MCF 10A (cell line): ENCODE measurements around the gene MZT2B. TPM values are rescaled to one million over a fixed set of nuclear protein-coding genes. Genes with fewer than 3 reads are reported as not detected.
"Not testable (repeated sequence)": the region's sequence is repeated elsewhere in the genome, so short reads cannot be mapped to it uniquely, and the experiment has no call there.

Source experiments
- BruUV-seq: library from RNA; stranded (reverse); fragments of 400-500 nt; replicated peaks from 2 replicates; lab custom pipeline; 2021; lab: Mats Ljungman, UMichigan
- CTCF ChIA-PET: fragments of 300-600 bp; sonication (Branson Sonifier 250); formaldehyde crosslinking; extraction: SDS; loops from one replicate; lab custom pipeline; 2021; ENCODE audit warnings: antibody characterized with exemption, inconsistent platforms; lab: Yijun Ruan, JAX
- POLR2A ChIA-PET: fragments of 300-600, 350-650 bp; sonication (Branson Sonifier 250); formaldehyde crosslinking; extraction: SDS; loops from one replicate; lab custom pipeline; 2020; ENCODE audit warnings: antibody characterized with exemption, inconsistent platforms; lab: Yijun Ruan, JAX
- DNase-seq: peaks from one replicate; pipeline ENCODE4 v3.0.0-alpha.2; 2018; ENCODE audit not compliant: unreplicated experiment
- H3K27ac Mint-ChIP-seq: one replicate; pipeline ENCODE4 v1.8.0; 2022; ENCODE audit warnings: mild to moderate bottlenecking, low read depth, mixed read lengths; ENCODE audit not compliant: unreplicated experiment
- H3K27me3 Mint-ChIP-seq: one replicate; pipeline ENCODE4 v1.8.0; 2022; ENCODE audit warnings: mixed read lengths; ENCODE audit not compliant: insufficient read depth, unreplicated experiment
- H3K36me3 Mint-ChIP-seq: one replicate; pipeline ENCODE4 v1.8.0; 2022; ENCODE audit warnings: mild to moderate bottlenecking, moderate library complexity, mixed read lengths; ENCODE audit not compliant: insufficient read depth, unreplicated experiment
- H3K4me1 Mint-ChIP-seq: one replicate; pipeline ENCODE4 v1.8.0; 2022; ENCODE audit warnings: mixed read lengths; ENCODE audit not compliant: insufficient read depth, unreplicated experiment
- H3K4me3 Mint-ChIP-seq: one replicate; pipeline ENCODE4 v1.8.0; 2022; ENCODE audit warnings: mild to moderate bottlenecking, moderate library complexity, mixed read lengths; ENCODE audit not compliant: unreplicated experiment
- H3K9me3 Mint-ChIP-seq: one replicate; pipeline ENCODE4 v1.8.0; 2022; ENCODE audit warnings: mixed read lengths; ENCODE audit not compliant: unreplicated experiment
- intact Hi-C: fragments of 100-400 bp; cut with micrococcal nuclease; formaldehyde crosslinking; loops from 2 replicates; pipeline ENCODE4 v1.14.1; 2022
- total RNA-seq: library from RNA; stranded (reverse); gene quantifications from 2 replicates; pipeline ENCODE4 v1.2.3, GENCODE V29; 2022
- TF ChIP-seq, protein P1 (sequence below): fragments of 200-600 bp; IDR thresholded peaks from one replicate; pipeline ENCODE4 v1.8.0; 2022; ENCODE audit warnings: antibody characterized with exemption, mild to moderate bottlenecking; ENCODE audit not compliant: unreplicated experiment

Gene MZT2B
- total RNA-seq, 1 experiment from 2014 or later = 402 TPM

DNA sequence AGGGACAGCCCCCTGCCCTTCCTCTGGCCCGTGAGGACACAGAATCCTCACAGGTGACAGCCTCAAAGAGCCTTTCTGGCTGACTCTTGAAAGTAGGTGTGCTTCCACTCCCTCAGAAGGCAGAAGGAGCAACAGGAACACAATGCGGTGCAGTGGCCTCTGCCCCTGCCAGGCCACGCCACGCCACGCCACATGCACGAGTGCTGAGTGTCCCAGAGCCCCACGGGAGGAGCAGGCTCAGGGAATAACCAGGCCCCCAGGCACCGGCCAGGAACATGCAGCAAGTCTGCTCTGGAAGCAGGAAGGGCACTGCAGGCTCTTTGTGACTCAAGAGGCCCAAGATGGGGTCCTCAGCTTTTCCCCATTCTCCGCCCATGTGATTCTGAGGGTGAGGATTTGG is 19.1 kb upstream of the MZT2B start:
- Mint-ChIP-seq H3K4me3 (no peak overlapping the region), H3K4me1 (no peaks in the 10 kb centered on the region), H3K9me3 (no peaks in the 10 kb centered on the region), H3K36me3 (peaks cover 50% of the 10 kb centered on the region), H3K27ac (no peak overlapping the region), H3K27me3 (no peaks in the 10 kb centered on the region)
- intact Hi-C loops = no loop called here
- CTCF ChIA-PET = no interaction called here
- no TSS peak for BruUV-seq
- TF ChIP-seq, protein P1, sequence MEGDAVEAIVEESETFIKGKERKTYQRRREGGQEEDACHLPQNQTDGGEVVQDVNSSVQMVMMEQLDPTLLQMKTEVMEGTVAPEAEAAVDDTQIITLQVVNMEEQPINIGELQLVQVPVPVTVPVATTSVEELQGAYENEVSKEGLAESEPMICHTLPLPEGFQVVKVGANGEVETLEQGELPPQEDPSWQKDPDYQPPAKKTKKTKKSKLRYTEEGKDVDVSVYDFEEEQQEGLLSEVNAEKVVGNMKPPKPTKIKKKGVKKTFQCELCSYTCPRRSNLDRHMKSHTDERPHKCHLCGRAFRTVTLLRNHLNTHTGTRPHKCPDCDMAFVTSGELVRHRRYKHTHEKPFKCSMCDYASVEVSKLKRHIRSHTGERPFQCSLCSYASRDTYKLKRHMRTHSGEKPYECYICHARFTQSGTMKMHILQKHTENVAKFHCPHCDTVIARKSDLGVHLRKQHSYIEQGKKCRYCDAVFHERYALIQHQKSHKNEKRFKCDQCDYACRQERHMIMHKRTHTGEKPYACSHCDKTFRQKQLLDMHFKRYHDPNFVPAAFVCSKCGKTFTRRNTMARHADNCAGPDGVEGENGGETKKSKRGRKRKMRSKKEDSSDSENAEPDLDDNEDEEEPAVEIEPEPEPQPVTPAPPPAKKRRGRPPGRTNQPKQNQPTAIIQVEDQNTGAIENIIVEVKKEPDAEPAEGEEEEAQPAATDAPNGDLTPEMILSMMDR = no peak
- POLR2A ChIA-PET = no interaction called here
- no peak for DNase-seq

DNA sequence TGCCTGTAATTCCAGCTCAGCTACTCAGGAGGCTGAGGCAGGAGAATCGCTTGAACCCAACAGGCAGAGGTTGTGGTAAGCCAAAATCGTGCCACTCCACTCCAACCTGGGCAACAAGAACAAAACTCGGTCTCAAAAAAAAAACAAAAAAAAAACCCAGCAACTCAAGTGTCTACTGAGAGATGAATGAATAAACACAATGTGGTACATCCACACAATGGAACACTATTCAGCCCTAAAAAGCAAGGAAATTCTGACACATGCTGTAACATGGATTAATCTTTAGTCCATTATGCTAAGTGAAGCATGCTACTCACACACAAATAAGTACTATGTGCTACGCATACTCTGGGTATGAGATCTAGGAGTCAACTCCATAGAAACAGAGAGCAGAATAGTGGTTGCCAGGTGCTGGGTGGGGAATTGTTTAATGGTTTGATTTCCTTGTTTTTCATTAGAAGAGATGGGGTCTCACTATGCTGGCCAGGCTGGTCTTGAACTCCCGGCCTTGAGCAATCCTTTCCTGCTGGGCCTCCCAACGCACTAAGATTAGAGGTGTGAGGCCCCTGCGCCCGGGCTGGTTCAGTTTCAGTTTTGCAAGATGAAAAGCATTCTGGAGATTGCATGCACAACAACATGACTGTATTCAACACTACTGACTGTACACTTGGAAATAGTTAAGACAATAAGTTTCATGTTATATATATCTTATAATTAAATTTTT is 16.6 kb upstream of the MZT2B start:
- no peak for DNase-seq
- TF ChIP-seq, protein P1 = no peak
- CTCF ChIA-PET = no interaction called here
- Mint-ChIP-seq H3K4me1 (no peaks in the 10 kb centered on the region), H3K27me3 (no peaks in the 10 kb centered on the region), H3K9me3 (no peaks in the 10 kb centered on the region), H3K27ac (no peak overlapping the region), H3K4me3 (no peak overlapping the region), H3K36me3 (peaks cover 65% of the 10 kb centered on the region)
- POLR2A ChIA-PET = no interaction called here
- BruUV-seq = no TSS peak
- intact Hi-C loops = no loop called here

DNA sequence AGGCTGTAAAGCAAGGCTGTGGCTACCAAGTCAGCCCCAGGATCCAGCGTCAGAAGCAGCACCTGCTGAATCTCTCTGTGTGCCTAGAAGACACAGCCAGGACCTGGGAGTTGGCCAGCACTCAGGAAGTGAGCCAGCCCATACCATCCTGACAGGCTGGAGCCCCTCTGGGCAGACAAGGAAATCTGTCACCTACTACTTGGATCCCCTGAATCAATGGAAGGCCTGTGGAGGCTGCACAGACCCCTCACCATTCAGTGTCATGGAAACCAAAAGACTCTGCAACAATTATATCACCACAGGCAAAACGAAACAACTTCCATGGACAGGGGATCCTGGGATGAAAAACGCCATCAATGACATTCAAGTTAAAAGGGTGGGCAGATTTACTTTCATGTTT is 15.5 kb upstream of the MZT2B start:
- POLR2A ChIA-PET, H3K27ac Mint-ChIP-seq, CTCF ChIA-PET, intact Hi-C loops, H3K4me1 Mint-ChIP-seq, DNase-seq, H3K4me3 Mint-ChIP-seq, H3K9me3 Mint-ChIP-seq, H3K27me3 Mint-ChIP-seq, BruUV-seq: not testable (repeated sequence)
- peaks cover 73% of the 10 kb centered on the region for H3K36me3 Mint-ChIP-seq

DNA sequence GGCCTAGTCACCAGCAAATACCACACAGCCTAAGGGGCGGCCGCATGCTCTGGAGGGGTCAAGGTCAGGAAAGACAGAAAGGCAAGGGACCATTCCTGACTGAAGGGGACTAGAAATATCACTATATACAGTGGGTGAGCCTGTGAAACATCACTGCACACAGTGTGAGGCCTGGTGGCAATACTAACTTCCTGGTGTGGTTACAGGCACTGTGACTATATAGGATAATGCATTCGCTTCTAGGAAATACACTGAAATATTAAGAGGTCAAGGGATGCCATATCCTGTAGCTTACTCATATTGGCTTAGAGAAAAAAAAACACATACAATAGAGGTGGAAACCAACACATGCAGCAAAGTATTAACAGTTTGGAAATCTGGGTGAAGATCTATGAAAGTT is 12.9 kb upstream of the MZT2B start:
- H3K9me3 Mint-ChIP-seq, H3K4me1 Mint-ChIP-seq, DNase-seq, BruUV-seq, POLR2A ChIA-PET, intact Hi-C loops, H3K27ac Mint-ChIP-seq, H3K4me3 Mint-ChIP-seq, H3K27me3 Mint-ChIP-seq: not testable (repeated sequence)
- peaks cover 73% of the 10 kb centered on the region for H3K36me3 Mint-ChIP-seq
- CTCF ChIA-PET = interaction anchor here (0.7 kb wide), 2 partner anchors 13 to 1909 kb away, joined by 3 to 4 read pairs; no protein-coding TSS in a partner anchor

DNA sequence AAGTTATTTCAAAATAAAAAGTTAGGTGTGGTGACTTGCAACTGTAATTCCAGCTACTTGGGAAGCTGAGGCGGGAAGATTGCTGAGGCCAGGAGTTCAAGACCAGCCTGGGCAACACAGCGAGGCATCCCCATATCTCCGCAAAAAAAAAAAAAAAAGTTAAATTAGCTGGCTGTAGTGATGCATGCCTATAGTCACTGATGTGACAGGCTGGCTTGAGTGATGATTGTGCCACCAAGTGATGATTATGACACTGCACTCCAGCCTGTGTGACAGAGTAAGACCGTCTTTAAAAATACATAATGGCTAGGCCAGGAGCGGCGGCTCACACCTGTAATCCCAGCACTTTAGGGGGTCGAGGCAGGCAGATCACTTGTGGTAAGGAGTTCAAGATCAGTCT is 12.2 kb upstream of the MZT2B start:
- ChIA-PET CTCF (interaction anchor here (0.7 to 1.2 kb wide), 3 partner anchors 9 to 161 kb away, joined by 3 to 5 read pairs (median 4); no protein-coding TSS in a partner anchor), POLR2A (no interaction called here)
- intact Hi-C loops = no loop called here
- H3K4me3 Mint-ChIP-seq = no peak overlapping the region
- H3K9me3 Mint-ChIP-seq = no peaks in the 10 kb centered on the region
- TF ChIP-seq, protein P1 = no peak
- BruUV-seq = no TSS peak
- H3K36me3 Mint-ChIP-seq = peaks cover 69% of the 10 kb centered on the region
- H3K27me3 Mint-ChIP-seq = no peaks in the 10 kb centered on the region
- H3K27ac Mint-ChIP-seq = no peak overlapping the region
- H3K4me1 Mint-ChIP-seq = no peaks in the 10 kb centered on the region
- no peak for DNase-seq

DNA sequence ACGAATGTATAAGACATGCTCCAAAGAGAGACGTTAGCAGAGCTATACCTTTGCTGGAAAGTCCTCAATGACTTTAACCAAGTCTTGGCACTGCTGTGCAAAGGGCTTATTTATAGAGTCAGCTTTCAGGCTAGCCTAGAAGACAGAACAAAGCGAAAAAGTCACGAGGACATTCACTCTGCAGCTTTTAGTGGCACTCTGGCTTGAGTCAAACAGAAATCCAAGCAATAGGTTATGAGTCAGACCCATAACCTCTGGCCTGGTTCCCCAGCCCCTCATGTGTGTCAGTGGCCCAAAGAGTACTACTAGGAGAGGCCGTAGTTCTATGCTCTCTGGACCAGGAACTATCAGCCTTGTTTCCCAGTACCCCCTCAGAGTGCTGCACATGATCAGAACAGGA is 7.2 kb upstream of the MZT2B start:
- BruUV-seq = not testable (repeated sequence)

More for the DNA sequence above, 7.2 kb upstream of the MZT2B start:
- H3K27ac Mint-ChIP-seq, CTCF ChIA-PET, H3K9me3 Mint-ChIP-seq, H3K4me3 Mint-ChIP-seq, H3K27me3 Mint-ChIP-seq, H3K4me1 Mint-ChIP-seq, intact Hi-C loops, POLR2A ChIA-PET, DNase-seq: not testable (repeated sequence)
- H3K36me3 Mint-ChIP-seq = peaks cover 46% of the 10 kb centered on the region
